Upper lobe of left lung (tissue), 4 donors: Measurements from ENCODE around the gene NXPE4.

Experiments
- CTCF ChIP-seq, 6 experiments: fragments of 450-650 bp in 4 of 6; fragments of 200-600 bp in 2 of 6; sonication (generic) in 2 of 6; IDR thresholded peaks; one replicate each; pipeline ENCODE4 v1.5.1; 2016 to 2019; ENCODE audit warnings: antibody characterized with exemption in 6 of 6
- POLR2A ChIP-seq, 4 donors: fragments of 450-650 bp; IDR thresholded peaks; one replicate each; pipeline ENCODE4 v1.5.1; 2016 to 2017; ENCODE audit warnings: antibody characterized with exemption in 4 of 4, mild to moderate bottlenecking in 2 of 4

- no peak for TF ChIP-seq CTCF (IDR thresholded peaks at IDR 0.05)
- no peak for TF ChIP-seq POLR2A (IDR thresholded peaks at IDR 0.05)
Measured at GRCh38 chr11:114566276-114566675, 29.3 kb downstream of the NXPE4 start.
